Naive thymus-derived CD4-positive, alpha-beta T cell (primary cell): Measurements from ENCODE around the gene SH3RF3. TPM values are rescaled to one million over a fixed set of nuclear protein-coding genes. Genes with fewer than 3 reads are reported as not detected.
A peak's percentile ranks its signal among the peaks of the same experiment; 100 is the strongest.

ENCODE experiments used
- ATAC-seq: fragments of 150-1000 bp; cut with Tn5 transposase; 2 replicates; pipeline ENCODE4 v1.10.0; 2021; ENCODE audit warnings: mild to moderate bottlenecking, moderate library complexity
- CTCF ChIA-PET: fragments of 350-600 bp; sonication (Branson Sonifier 250); formaldehyde crosslinking; loops from one replicate; lab custom pipeline; 2021; ENCODE audit warnings: antibody characterized with exemption; lab: Charles Lee
- POLR2A ChIA-PET: fragments of 350-600 bp; sonication (Branson Sonifier 250); formaldehyde crosslinking; loops from one replicate; lab custom pipeline; 2021; ENCODE audit warnings: antibody characterized with exemption, inconsistent platforms; lab: Charles Lee
- DNase-seq, 9 donors: peaks; one replicate each; pipeline versions ENCODE4 v3.0.0 to v3.0.0-alpha.2; 2020 to 2022; ENCODE audit warnings: mixed read lengths in 1 of 9
- H3K27ac ChIP-seq: one replicate; pipeline ENCODE4 v1.7.0; 2013; ENCODE audit warnings: mild to moderate bottlenecking, low read depth, low read length, moderate library complexity
- H3K27me3 ChIP-seq, 2 donors: one replicate each; pipeline ENCODE4 v1.7.0; 2013; ENCODE audit warnings: low read length in 2 of 2, mild to moderate bottlenecking in 2 of 2, moderate library complexity in 2 of 2; ENCODE audit not compliant: control insufficient read depth in 2 of 2, insufficient read depth in 2 of 2
- H3K36me3 ChIP-seq, 3 experiments: 1 replicate in 2 of 3; 2 replicates in 1 of 3; pipeline ENCODE4 v1.7.0; 2013; ENCODE audit warnings: low read length in 3 of 3, mild to moderate bottlenecking in 3 of 3, moderate library complexity in 1 of 3; ENCODE audit not compliant: insufficient read depth in 3 of 3, control insufficient read depth in 2 of 3
- H3K4me1 ChIP-seq, 2 donors: one replicate each; pipeline ENCODE4 v1.7.0; 2013; ENCODE audit warnings: low read length in 2 of 2, mild to moderate bottlenecking in 2 of 2, moderate library complexity in 1 of 2; ENCODE audit not compliant: control insufficient read depth in 2 of 2, insufficient read depth in 2 of 2
- H3K4me3 ChIP-seq: 2 replicates; pipeline ENCODE4 v1.7.0; 2013; ENCODE audit warnings: mild to moderate bottlenecking, low read length
- H3K9me3 ChIP-seq, 3 experiments: 1 replicate in 2 of 3; 2 replicates in 1 of 3; pipeline ENCODE4 v1.7.0; 2013; ENCODE audit warnings: low read length in 3 of 3; ENCODE audit not compliant: control insufficient read depth in 2 of 3
- H3K27ac Mint-ChIP-seq, 9 donors: one replicate each; pipeline ENCODE4 v1.8.0; 2020 to 2022; ENCODE audit warnings: mixed read lengths in 9 of 9, mild to moderate bottlenecking in 8 of 9, moderate library complexity in 5 of 9, inconsistent platforms in 2 of 9
- H3K27me3 Mint-ChIP-seq, 5 donors: one replicate each; pipeline ENCODE4 v1.8.0; 2021 to 2022; ENCODE audit warnings: mixed read lengths in 5 of 5, mild to moderate bottlenecking in 1 of 5
- H3K36me3 Mint-ChIP-seq, 5 donors: one replicate each; pipeline ENCODE4 v1.8.0; 2020 to 2022; ENCODE audit warnings: mixed read lengths in 5 of 5, mild to moderate bottlenecking in 3 of 5, inconsistent platforms in 1 of 5
- H3K4me1 Mint-ChIP-seq, 7 donors: one replicate each; pipeline ENCODE4 v1.8.0; 2020 to 2022; ENCODE audit warnings: mixed read lengths in 7 of 7, mild to moderate bottlenecking in 3 of 7, inconsistent platforms in 1 of 7
- H3K4me3 Mint-ChIP-seq, 10 donors: one replicate each; pipeline ENCODE4 v1.8.0; 2020 to 2022; ENCODE audit warnings: mild to moderate bottlenecking in 10 of 10, mixed read lengths in 10 of 10, moderate library complexity in 6 of 10, inconsistent platforms in 2 of 10
- H3K9me3 Mint-ChIP-seq, 11 donors: one replicate each; pipeline ENCODE4 v1.8.0; 2020 to 2022; ENCODE audit warnings: mixed read lengths in 11 of 11, mild to moderate bottlenecking in 4 of 11, inconsistent platforms in 1 of 11, moderate library complexity in 1 of 11
- intact Hi-C, 2 donors: fragments of 100-400 bp; cut with micrococcal nuclease; formaldehyde crosslinking; loops; one replicate each; pipeline ENCODE4 v1.15.1; 2023
- polyA plus RNA-seq, 2 donors: library from polyadenylated mRNA; unstranded; fragments of 300-500 nt; fragmentation: Illumina TruSeq; gene quantifications; one replicate each; pipeline ENCODE4 v1.2.3, GENCODE V29; 2021
- total RNA-seq, 6 experiments: library from RNA in 5 of 6; stranded (reverse) in 5 of 6; gene quantifications; 1 replicate in 5 of 6; 2 replicates in 1 of 6; pipeline ENCODE4 v1.2.3 and lab custom pipeline; 2021 to 2026

Gene SH3RF3
- total and polyA plus RNA-seq, 7 experiments from 2014 or later: 0.19 to 11.5 (median 4.8) TPM

- Histone ChIP-seq H3K4me3 (no peak overlapping the region), H3K27ac (no peak overlapping the region), H3K4me1 (no peaks in the 10 kb centered on the region), H3K9me3 (no peaks in the 10 kb centered on the region), H3K36me3 (no peaks in the 10 kb centered on the region), H3K27me3 (no peaks in the 10 kb centered on the region)
- H3K36me3 Mint-ChIP-seq: peaks cover 0 to 12% (median 6%) of the 10 kb centered on the region in 5 donors
- no peak overlapping the region for H3K27ac Mint-ChIP-seq
- ChIA-PET CTCF (no interaction called here), POLR2A (no interaction called here)
- DNase-seq (no peak), ATAC-seq (no peak)
- H3K27me3 Mint-ChIP-seq: peaks cover 0 to 25% (median 5%) of the 10 kb centered on the region in 5 donors
- intact Hi-C loops: no loop called here
- no peak overlapping the region for H3K4me3 Mint-ChIP-seq
- H3K4me1 Mint-ChIP-seq: peaks cover 0 to 32% (median 15%) of the 10 kb centered on the region in 7 donors
- H3K9me3 Mint-ChIP-seq: peaks cover 0 to 11% (median 3%) of the 10 kb centered on the region in 11 donors
Observed at GRCh38 chr2:109185821-109186570, 57.0 kb downstream of the SH3RF3 start.

GRCh38 chr2:109186656-109187250 is 57.7 kb downstream of the SH3RF3 start:
- ChIA-PET CTCF (no interaction called here), POLR2A (no interaction called here)
- Histone ChIP-seq H3K36me3 (no peaks in the 10 kb centered on the region), H3K9me3 (no peaks in the 10 kb centered on the region), H3K27ac (no peak overlapping the region), H3K4me3 (no peak overlapping the region), H3K27me3 (no peaks in the 10 kb centered on the region), H3K4me1 (no peaks in the 10 kb centered on the region)
- peaks cover 0 to 5% (median under 1%) of the 10 kb centered on the region in 11 donors for H3K9me3 Mint-ChIP-seq
- H3K4me3 Mint-ChIP-seq: no peak overlapping the region
- no peak overlapping the region for H3K27ac Mint-ChIP-seq
- ATAC-seq (no peak), DNase-seq (no peak)
- peaks cover 0 to 22% (median 1%) of the 10 kb centered on the region in 5 donors for H3K27me3 Mint-ChIP-seq
- intact Hi-C loops: no loop called here
- H3K4me1 Mint-ChIP-seq: peaks cover 0 to 36% (median 15%) of the 10 kb centered on the region in 7 donors
- H3K36me3 Mint-ChIP-seq: peaks cover 0 to 6% (median 2%) of the 10 kb centered on the region in 5 donors

GRCh38 chr2:109187711-109188495 is 58.9 kb downstream of the SH3RF3 start:
- no peaks in the 10 kb centered on the region for H3K27me3 ChIP-seq
- no peaks in the 10 kb centered on the region for H3K36me3 ChIP-seq
- Mint-ChIP-seq H3K9me3 (no peaks in the 10 kb centered on the region), H3K4me1 (peaks cover 0 to 36% (median 15%) of the 10 kb centered on the region in 7 donors), H3K36me3 (no peaks in the 10 kb centered on the region), H3K4me3 (no peak overlapping the region), H3K27ac (peak overlapping the region in 1 of 9 donors; percentile 56), H3K27me3 (peaks cover 0 to 26% (median 0%) of the 10 kb centered on the region in 5 donors)
- ATAC-seq (no peak), DNase-seq (no peak)
- CTCF ChIA-PET: no interaction called here
- POLR2A ChIA-PET: no interaction called here
- H3K4me3 ChIP-seq: no peak overlapping the region
- no peak overlapping the region for H3K27ac ChIP-seq
- intact Hi-C loops: no loop called here
- no peaks in the 10 kb centered on the region for H3K4me1 ChIP-seq
- no peaks in the 10 kb centered on the region for H3K9me3 ChIP-seq

- H3K27me3 ChIP-seq: no peaks in the 10 kb centered on the region
- intact Hi-C loops: no loop called here
- H3K27ac ChIP-seq: no peak overlapping the region
- H3K9me3 Mint-ChIP-seq: no peaks in the 10 kb centered on the region
- POLR2A ChIA-PET: no interaction called here
- DNase-seq: no peak
- CTCF ChIA-PET: no interaction called here
- H3K9me3 ChIP-seq: no peaks in the 10 kb centered on the region
- H3K27ac Mint-ChIP-seq: no peak overlapping the region
- peaks cover 0 to 33% (median 15%) of the 10 kb centered on the region in 7 donors for H3K4me1 Mint-ChIP-seq
- H3K36me3 ChIP-seq: no peaks in the 10 kb centered on the region
- no peak overlapping the region for H3K4me3 Mint-ChIP-seq
- peaks cover 0 to 32% (median 0%) of the 10 kb centered on the region in 5 donors for H3K27me3 Mint-ChIP-seq
- no peaks in the 10 kb centered on the region for H3K4me1 ChIP-seq
- peaks cover 0 to 2% (median 0%) of the 10 kb centered on the region in 5 donors for H3K36me3 Mint-ChIP-seq
- ATAC-seq: no peak
- no peak overlapping the region for H3K4me3 ChIP-seq
Observed at GRCh38 chr2:109188496-109188890, 59.5 kb downstream of the SH3RF3 start.

GRCh38 chr2:109188898-109189297 is 59.9 kb downstream of the SH3RF3 start:
- H3K4me3 ChIP-seq: no peak overlapping the region
- Mint-ChIP-seq H3K9me3 (no peaks in the 10 kb centered on the region), H3K36me3 (peaks cover 0 to 3% (median 0%) of the 10 kb centered on the region in 5 donors), H3K4me1 (peaks cover 0 to 29% (median 16%) of the 10 kb centered on the region in 7 donors), H3K27me3 (peaks cover 0 to 36% (median 0%) of the 10 kb centered on the region in 5 donors), H3K27ac (peak overlapping the region in 1 of 9 donors; percentile 51), H3K4me3 (no peak overlapping the region)
- intact Hi-C loops: no loop called here
- DNase-seq (no peak), ATAC-seq (no peak)
- ChIA-PET POLR2A (no interaction called here), CTCF (no interaction called here)
- H3K27me3 ChIP-seq: no peaks in the 10 kb centered on the region
- no peak overlapping the region for H3K27ac ChIP-seq
- no peaks in the 10 kb centered on the region for H3K36me3 ChIP-seq
- no peaks in the 10 kb centered on the region for H3K9me3 ChIP-seq
- H3K4me1 ChIP-seq: no peaks in the 10 kb centered on the region

- Histone ChIP-seq H3K36me3 (no peaks in the 10 kb centered on the region), H3K27ac (no peak overlapping the region), H3K27me3 (no peaks in the 10 kb centered on the region), H3K9me3 (no peaks in the 10 kb centered on the region), H3K4me3 (no peak overlapping the region), H3K4me1 (no peaks in the 10 kb centered on the region)
- Mint-ChIP-seq H3K9me3 (no peaks in the 10 kb centered on the region), H3K36me3 (peaks cover 0 to 3% (median 0%) of the 10 kb centered on the region in 5 donors), H3K27me3 (peaks cover 0 to 41% (median 0%) of the 10 kb centered on the region in 5 donors), H3K27ac (no peak overlapping the region), H3K4me3 (no peak overlapping the region), H3K4me1 (peaks cover 0 to 24% (median 16%) of the 10 kb centered on the region in 7 donors)
- POLR2A ChIA-PET: no interaction called here
- DNase-seq: no peak
- intact Hi-C loops: no loop called here
- no peak for ATAC-seq
- CTCF ChIA-PET: no interaction called here
Observed at GRCh38 chr2:109189751-109190150, 60.7 kb downstream of the SH3RF3 start.
